Muscle of leg (tissue), 11 donors: ENCODE data around the gene DPYD. TPM values are rescaled to one million over a fixed set of nuclear protein-coding genes. Genes with fewer than 3 reads are reported as not detected.

Experiments used
- DNase-seq: peaks from one replicate; pipeline ENCODE4 v3.0.0; 2013
- H3K27ac ChIP-seq: one replicate; pipeline ENCODE4 v1.5.1; 2013; ENCODE audit warnings: mild to moderate bottlenecking, low read length, control low read depth
- H3K27me3 ChIP-seq: one replicate; pipeline ENCODE4 v1.6.1; 2013; ENCODE audit warnings: low read length; ENCODE audit not compliant: control insufficient read depth, insufficient read depth
- H3K36me3 ChIP-seq: one replicate; pipeline ENCODE4 v1.6.1; 2013; ENCODE audit warnings: low read length; ENCODE audit not compliant: control insufficient read depth, insufficient read depth
- H3K4me1 ChIP-seq: one replicate; pipeline ENCODE4 v1.6.1; 2013; ENCODE audit warnings: low read length; ENCODE audit not compliant: control insufficient read depth, insufficient read depth
- H3K4me3 ChIP-seq: one replicate; pipeline ENCODE4 v1.5.1; 2013; ENCODE audit warnings: low read length, control low read depth
- H3K9me3 ChIP-seq: replicated peaks from 2 replicates; pipeline ENCODE4 v1.6.1; 2013; ENCODE audit warnings: low read depth, low read length; ENCODE audit not compliant: control insufficient read depth
- WGBS: methylation state at CpG from one replicate; pipeline ENCODE4 v1.1.5; 2013; ENCODE audit warnings: missing lambda C conversion rate; ENCODE audit not compliant: insufficient coverage; 5-methylcytosine and 5-hydroxymethylcytosine counted together
- polyA plus RNA-seq, 8 donors: library from polyadenylated mRNA; unstranded; fragments of 120-200 nt; gene quantifications; one replicate each; pipeline versions ENCODE4 v1.2.1 to v1.2.3, GENCODE V29; 2013; ENCODE audit warnings: inconsistent platforms in 1 of 8, low replicate concordance in 1 of 8; ENCODE audit not compliant: insufficient read length in 8 of 8, insufficient read depth in 1 of 8
- total RNA-seq: library from RNA; stranded (reverse); fragments of 120-200 nt; gene quantifications from one replicate; pipeline ENCODE4 v1.2.4, GENCODE V29; 2013

DPYD gene
- total and polyA plus RNA-seq, 9 donors = 7.3 to 14.7 (median 9.8) TPM

- no peaks in the 10 kb centered on the region for H3K27me3 ChIP-seq
- H3K27ac ChIP-seq = no peak overlapping the region
- no peaks in the 10 kb centered on the region for H3K36me3 ChIP-seq
- DNase-seq = no peak
- no peaks in the 10 kb centered on the region for H3K9me3 ChIP-seq
- no peak overlapping the region for H3K4me3 ChIP-seq
- H3K4me1 ChIP-seq = no peaks in the 10 kb centered on the region
- no CpG with 5 or more reads among the region's 3 CpGs for WGBS
Measured at GRCh38 chr1:97610748-97611147, 310.1 kb downstream of the DPYD start.

GRCh38 chr1:97610102-97610501 lies 310.7 kb downstream of the DPYD start:
- Histone ChIP-seq H3K9me3 (no peaks in the 10 kb centered on the region), H3K36me3 (no peaks in the 10 kb centered on the region), H3K4me1 (no peaks in the 10 kb centered on the region), H3K27me3 (no peaks in the 10 kb centered on the region), H3K27ac (no peak overlapping the region), H3K4me3 (no peak overlapping the region)
- WGBS = 85% methylated on average over 3 of the region's 3 CpGs
- DNase-seq = no peak

DNA sequence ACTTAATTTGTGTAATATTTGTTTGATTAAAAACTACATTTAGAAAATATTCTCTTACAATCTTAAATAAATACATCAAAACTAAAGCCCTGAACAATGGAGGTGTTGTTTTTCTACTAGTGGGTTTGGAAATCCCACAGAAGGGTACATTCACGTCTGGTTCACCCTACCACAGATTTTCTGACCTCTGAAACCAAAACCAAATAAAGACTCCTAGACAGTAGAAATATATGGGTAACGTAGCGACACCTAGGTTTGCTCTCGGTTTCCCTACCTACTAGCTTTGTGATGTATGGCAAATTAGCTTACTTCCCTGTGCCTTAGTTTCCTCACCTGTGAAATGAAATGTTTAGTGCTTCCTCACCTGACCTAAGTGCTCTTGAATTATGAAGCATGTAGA lies 312.6 kb downstream of the DPYD start:
- DNase-seq = no peak
- no CpG with 5 or more reads among the region's 4 CpGs for WGBS
- Histone ChIP-seq H3K9me3 (no peaks in the 10 kb centered on the region), H3K27me3 (no peaks in the 10 kb centered on the region), H3K36me3 (no peaks in the 10 kb centered on the region), H3K4me1 (no peaks in the 10 kb centered on the region), H3K4me3 (no peak overlapping the region), H3K27ac (no peak overlapping the region)

GRCh38 chr1:97603776-97604175 lies 317.1 kb downstream of the DPYD start:
- Histone ChIP-seq H3K36me3 (no peaks in the 10 kb centered on the region), H3K4me1 (no peaks in the 10 kb centered on the region), H3K27me3 (no peaks in the 10 kb centered on the region), H3K27ac (peak overlapping the region; percentile 6), H3K9me3 (no peaks in the 10 kb centered on the region), H3K4me3 (no peak overlapping the region)
- peak; percentile 57 for DNase-seq
- WGBS = 44% methylated on average over 2 of the region's 5 CpGs

GRCh38 chr1:97603218-97603617 lies 317.6 kb downstream of the DPYD start:
- H3K4me3 ChIP-seq = no peak overlapping the region
- no CpG with 5 or more reads among the region's 3 CpGs for WGBS
- no peaks in the 10 kb centered on the region for H3K9me3 ChIP-seq
- no peaks in the 10 kb centered on the region for H3K4me1 ChIP-seq
- DNase-seq = no peak
- H3K27me3 ChIP-seq = no peaks in the 10 kb centered on the region
- no peak overlapping the region for H3K27ac ChIP-seq
- H3K36me3 ChIP-seq = no peaks in the 10 kb centered on the region

DNA sequence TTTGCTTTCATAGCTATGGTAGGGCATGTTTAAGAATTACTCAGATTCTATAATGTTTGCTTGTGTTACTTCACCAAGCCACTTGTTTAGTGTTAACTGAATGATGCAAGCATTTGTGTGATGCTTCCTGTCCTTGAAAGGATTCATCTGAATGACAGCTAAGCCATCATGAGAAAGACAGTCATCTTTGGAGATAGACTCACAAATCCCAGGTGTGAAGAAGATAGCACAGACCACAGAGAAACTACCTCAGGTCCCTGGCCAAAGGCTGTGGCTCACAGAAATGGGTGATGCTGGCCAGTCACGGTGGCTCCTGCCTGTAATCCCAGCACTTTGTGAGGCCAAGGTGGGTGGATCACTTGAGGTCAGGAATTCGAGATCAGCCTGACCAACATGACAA lies 321.4 kb downstream of the DPYD start:
- no peaks in the 10 kb centered on the region for H3K36me3 ChIP-seq
- no CpG with 5 or more reads among the region's 2 CpGs for WGBS
- no peaks in the 10 kb centered on the region for H3K9me3 ChIP-seq

DNA sequence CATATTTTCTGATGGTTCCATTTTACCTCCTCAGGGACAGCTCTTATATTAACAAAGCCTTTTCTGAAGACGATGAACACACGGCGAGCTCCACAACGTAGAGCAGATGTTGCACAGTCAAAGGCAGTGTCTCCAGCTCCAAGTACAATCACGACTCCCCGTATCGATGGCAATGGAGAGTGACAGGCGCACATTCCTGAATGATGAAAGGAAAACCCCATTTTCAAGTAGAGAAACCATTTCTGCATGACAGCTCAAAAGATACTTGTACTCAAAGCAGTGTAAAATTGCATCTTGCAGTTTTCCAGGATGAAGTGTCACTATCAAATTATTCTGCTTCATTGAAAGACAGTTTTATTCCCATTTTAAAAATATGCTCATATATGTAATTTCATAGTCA lies 327.6 kb downstream of the DPYD start:
- no peaks in the 10 kb centered on the region for H3K27me3 ChIP-seq
- 87% methylated on average over 6 of the region's 8 CpGs for WGBS
- H3K9me3 ChIP-seq = no peaks in the 10 kb centered on the region
- H3K27ac ChIP-seq = no peak overlapping the region
- no peak overlapping the region for H3K4me3 ChIP-seq
- no peak for DNase-seq
- H3K36me3 ChIP-seq = no peaks in the 10 kb centered on the region
- no peaks in the 10 kb centered on the region for H3K4me1 ChIP-seq

More for the DNA sequence above, 321.4 kb downstream of the DPYD start:
- Histone ChIP-seq H3K27me3 (no peaks in the 10 kb centered on the region), H3K4me3 (no peak overlapping the region), H3K27ac (no peak overlapping the region), H3K4me1 (no peaks in the 10 kb centered on the region)
- DNase-seq = no peak

DNA sequence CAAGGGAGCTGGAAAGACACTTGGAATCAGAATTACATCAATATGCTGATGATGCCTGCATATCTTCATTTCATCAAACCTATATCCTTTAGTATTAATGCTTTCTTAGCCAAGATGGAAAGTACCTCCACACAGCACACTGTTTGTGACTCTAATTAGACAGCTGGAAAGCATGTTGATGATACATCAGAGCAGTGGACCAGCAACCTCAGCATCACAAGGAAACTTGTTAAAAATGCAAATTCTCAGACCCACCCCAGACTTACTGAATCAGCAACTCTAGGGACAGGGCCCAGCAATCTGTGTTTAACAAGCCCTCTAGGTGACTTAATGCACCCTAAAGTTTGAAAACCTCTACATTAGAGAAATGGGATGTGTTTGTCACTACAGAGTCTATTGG lies 332.1 kb downstream of the DPYD start:
- Histone ChIP-seq H3K27ac (no peak overlapping the region), H3K36me3 (no peaks in the 10 kb centered on the region), H3K27me3 (no peaks in the 10 kb centered on the region), H3K9me3 (no peaks in the 10 kb centered on the region), H3K4me1 (no peaks in the 10 kb centered on the region), H3K4me3 (no peak overlapping the region)
- no peak for DNase-seq

DNA sequence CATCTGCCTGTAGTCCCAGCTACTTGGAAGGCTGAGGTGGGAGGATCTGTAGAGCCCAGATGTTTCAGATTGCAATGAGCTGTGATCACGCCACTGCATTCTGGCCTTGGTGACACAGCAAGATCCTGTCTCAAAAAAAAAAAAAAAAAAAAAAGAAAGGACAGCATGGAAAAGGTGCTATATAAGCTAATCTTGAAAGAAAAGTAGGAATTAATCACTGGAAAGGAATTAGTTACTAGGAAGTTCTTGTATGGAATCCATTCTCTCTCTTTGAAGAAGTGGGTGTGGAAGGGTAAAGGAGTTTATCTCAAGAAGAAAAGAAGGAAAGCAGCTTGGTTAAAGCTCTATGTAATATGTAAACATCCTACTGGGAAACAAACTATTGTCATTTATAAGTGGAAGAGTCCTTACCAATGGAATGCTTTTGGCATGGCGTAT lies 339.2 kb downstream of the DPYD start:
- no peaks in the 10 kb centered on the region for H3K4me1 ChIP-seq
- 80% methylated on average over 1 of the region's 2 CpGs for WGBS
- H3K4me3 ChIP-seq = no peak overlapping the region
- no peak overlapping the region for H3K27ac ChIP-seq
- no peaks in the 10 kb centered on the region for H3K27me3 ChIP-seq
- no peaks in the 10 kb centered on the region for H3K9me3 ChIP-seq
- DNase-seq = no peak
- H3K36me3 ChIP-seq = no peaks in the 10 kb centered on the region

DNA sequence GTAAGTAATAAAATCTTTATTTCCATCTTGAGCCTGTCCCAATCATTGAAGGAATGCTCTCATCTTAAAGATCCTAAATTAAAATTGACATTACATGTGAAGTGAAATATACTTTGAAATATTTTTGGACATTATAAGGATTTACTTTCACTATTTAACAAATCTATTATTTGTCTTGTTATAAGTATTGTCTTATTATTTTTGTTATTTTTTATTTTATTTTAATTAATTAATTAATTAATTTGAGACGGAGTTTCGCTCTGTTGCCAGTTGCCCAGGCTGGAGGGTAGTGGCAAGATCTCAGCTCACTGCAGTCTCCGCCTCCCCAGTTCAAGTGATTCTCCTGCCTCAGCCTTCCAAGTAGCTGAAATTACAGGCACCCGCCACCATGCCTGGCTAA lies 343.2 kb downstream of the DPYD start:
- no peak overlapping the region for H3K4me3 ChIP-seq
- WGBS = no CpG with 5 or more reads among the region's 4 CpGs
- no peak for DNase-seq
- H3K27ac ChIP-seq = no peak overlapping the region
- no peaks in the 10 kb centered on the region for H3K9me3 ChIP-seq
- no peaks in the 10 kb centered on the region for H3K27me3 ChIP-seq
- no peaks in the 10 kb centered on the region for H3K4me1 ChIP-seq
- H3K36me3 ChIP-seq = no peaks in the 10 kb centered on the region

DNA sequence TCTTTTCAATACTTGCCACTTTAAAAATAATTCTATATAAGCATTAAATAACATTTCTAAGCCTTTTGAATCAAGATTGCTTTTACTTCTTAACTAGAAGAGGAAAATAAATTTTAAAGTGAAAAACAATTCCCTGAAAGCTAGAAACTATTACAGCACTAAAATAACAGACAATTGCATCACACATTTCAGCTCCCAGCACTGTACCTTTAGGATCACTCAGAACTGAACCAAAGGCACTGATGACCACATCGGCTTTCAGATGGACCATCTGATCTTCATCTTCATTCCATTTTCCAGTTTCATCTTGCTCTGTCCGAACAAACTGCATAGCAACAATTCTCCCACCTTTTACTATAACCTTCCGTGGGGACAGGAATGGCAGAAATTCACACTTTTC lies 347.3 kb downstream of the DPYD start:
- Histone ChIP-seq H3K9me3 (no peaks in the 10 kb centered on the region), H3K36me3 (no peaks in the 10 kb centered on the region)

More for the DNA sequence above, 347.3 kb downstream of the DPYD start:
- no peaks in the 10 kb centered on the region for H3K4me1 ChIP-seq
- DNase-seq = no peak
- no peaks in the 10 kb centered on the region for H3K27me3 ChIP-seq
- H3K4me3 ChIP-seq = no peak overlapping the region
- H3K27ac ChIP-seq = no peak overlapping the region
- WGBS = 100% methylated on average over 2 of the region's 3 CpGs
